Cardiac muscle cell (in vitro differentiated cells and primary cell): Measurements from ENCODE around the gene CCDC78. TPM values are rescaled to one million over a fixed set of nuclear protein-coding genes. Genes with fewer than 3 reads are reported as not detected.

Experiments used
- DNase-seq, 2 donors: peaks; one replicate each; pipeline versions ENCODE4 v3.0.0 to v3.0.0-alpha.2; 2010 to 2017; ENCODE audit warnings: low read depth in 1 of 2, low spot score in 1 of 2
- H3K27ac ChIP-seq: fragments of 200-600 bp; sonication (generic); 2 replicates; pipeline ENCODE4 v1.5.1; 2016
- H3K27me3 ChIP-seq: fragments of 200-600 bp; sonication (generic); 2 replicates; pipeline ENCODE4 v1.6.0; 2016; ENCODE audit warnings: control low read depth
- H3K36me3 ChIP-seq: fragments of 200-600 bp; sonication (generic); 2 replicates; pipeline ENCODE4 v1.5.1; 2016; ENCODE audit warnings: control low read depth
- H3K4me1 ChIP-seq: fragments of 200-600 bp; sonication (generic); 2 replicates; pipeline ENCODE4 v1.8.1; 2017; ENCODE audit warnings: low read depth, mild to moderate bottlenecking, mixed run types
- H3K4me3 ChIP-seq: fragments of 200-600 bp; sonication (generic); 2 replicates; pipeline ENCODE4 v1.5.1; 2016; ENCODE audit warnings: mild to moderate bottlenecking
- H3K9me3 ChIP-seq: fragments of 200-600 bp; sonication (generic); 2 replicates; pipeline ENCODE4 v1.5.1; 2017; ENCODE audit warnings: low read depth, mild to moderate bottlenecking, control low read depth
- polyA plus RNA-seq: library from polyadenylated mRNA; unstranded; fragments of >200 nt; fragmentation: Nextera tagmentation; extraction: Ambion mirVana; gene quantifications from 2 replicates; pipeline ENCODE4 v1.2.1, GENCODE V29; 2016
- total RNA-seq: library from RNA; depleted of rRNA; stranded (reverse); fragments of >200 nt; gene quantifications from 2 replicates; pipeline ENCODE4 v1.2.3, GENCODE V29; 2016
- TF ChIP-seq, protein P1 (sequence below): IDR thresholded peaks from 2 replicates; pipeline ENCODE4 v1.5.1; 2012; ENCODE audit warnings: low read depth, mild to moderate bottlenecking, low read length

Gene CCDC78
- total and polyA plus RNA-seq, 2 experiments from 2014 or later: 4.2 to 16.5 TPM

DNA sequence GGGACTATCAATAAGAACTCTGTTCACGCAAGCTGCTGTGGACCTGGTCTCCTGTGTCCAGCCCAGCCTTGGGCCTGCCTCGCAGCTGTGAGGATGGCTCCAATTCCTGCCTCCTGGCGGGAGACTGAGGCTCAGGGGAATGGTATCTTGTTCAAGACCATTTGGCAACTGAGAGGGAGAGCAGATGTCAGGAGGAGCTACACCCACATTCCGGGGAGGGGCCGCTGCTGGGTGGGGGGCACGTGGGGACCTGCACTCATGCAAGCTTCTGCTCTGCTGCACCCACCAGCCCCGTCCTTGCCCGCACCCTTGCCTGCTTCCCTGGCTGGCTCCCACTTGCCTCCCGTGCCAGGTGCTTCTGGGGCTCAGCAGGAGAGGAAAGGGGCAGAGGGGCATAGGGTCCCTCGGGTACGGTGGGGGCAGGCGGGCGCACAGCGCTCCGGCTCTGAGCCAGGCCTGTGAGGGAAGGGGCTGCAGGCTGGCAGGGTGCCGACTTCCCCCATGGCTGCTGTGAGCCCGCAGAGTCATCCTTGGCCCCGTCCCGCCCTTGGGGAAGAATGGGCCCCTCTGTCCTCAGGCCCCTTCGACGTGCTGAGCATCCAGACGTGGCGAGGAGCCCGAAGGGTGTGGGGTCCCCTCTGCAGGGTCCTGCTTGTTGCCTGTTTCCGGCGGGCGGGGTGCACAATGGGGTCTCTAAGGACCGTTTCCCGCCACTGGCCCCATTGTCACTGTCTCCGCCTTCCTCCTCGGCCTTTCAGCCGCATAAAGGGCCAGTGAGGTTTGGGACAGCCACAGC lies 8.6 kb downstream of the CCDC78 start:
- Histone ChIP-seq H3K27me3 (no peaks in the 10 kb centered on the region), H3K9me3 (no peaks in the 10 kb centered on the region), H3K4me1 (peaks cover 23% of the 10 kb centered on the region), H3K4me3 (no peak overlapping the region), H3K36me3 (no peaks in the 10 kb centered on the region), H3K27ac (no peak overlapping the region)
- TF ChIP-seq, protein P1, sequence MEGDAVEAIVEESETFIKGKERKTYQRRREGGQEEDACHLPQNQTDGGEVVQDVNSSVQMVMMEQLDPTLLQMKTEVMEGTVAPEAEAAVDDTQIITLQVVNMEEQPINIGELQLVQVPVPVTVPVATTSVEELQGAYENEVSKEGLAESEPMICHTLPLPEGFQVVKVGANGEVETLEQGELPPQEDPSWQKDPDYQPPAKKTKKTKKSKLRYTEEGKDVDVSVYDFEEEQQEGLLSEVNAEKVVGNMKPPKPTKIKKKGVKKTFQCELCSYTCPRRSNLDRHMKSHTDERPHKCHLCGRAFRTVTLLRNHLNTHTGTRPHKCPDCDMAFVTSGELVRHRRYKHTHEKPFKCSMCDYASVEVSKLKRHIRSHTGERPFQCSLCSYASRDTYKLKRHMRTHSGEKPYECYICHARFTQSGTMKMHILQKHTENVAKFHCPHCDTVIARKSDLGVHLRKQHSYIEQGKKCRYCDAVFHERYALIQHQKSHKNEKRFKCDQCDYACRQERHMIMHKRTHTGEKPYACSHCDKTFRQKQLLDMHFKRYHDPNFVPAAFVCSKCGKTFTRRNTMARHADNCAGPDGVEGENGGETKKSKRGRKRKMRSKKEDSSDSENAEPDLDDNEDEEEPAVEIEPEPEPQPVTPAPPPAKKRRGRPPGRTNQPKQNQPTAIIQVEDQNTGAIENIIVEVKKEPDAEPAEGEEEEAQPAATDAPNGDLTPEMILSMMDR: no peak
- DNase-seq: no peak

DNA sequence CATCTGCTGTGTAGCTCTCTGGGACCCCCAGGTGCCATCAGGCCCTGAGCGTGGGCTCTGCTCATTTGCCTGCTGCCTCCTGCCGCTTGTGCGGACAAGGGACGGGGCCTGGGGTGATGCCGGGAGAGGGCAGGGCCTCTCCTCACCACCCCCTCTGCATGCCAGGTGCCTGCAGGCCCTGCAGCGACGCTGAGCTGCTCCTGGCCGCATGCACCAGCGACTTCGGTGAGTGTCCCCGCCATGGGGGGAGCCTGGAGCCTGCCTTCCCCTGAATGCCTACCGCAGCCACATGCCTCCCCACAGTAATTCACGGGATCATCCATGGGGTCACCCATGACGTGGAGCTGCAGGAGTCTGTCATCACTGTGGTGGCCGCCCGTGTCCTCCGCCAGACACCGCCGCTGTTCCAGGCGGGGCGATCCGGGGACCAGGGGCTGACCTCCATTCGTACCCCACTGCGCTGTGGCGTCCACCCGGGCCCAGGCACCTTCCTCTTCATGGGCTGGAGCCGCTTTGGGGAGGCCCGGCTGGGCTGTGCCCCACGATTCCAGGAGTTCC lies 9.4 kb downstream of the CCDC78 start:
- peaks cover 23% of the 10 kb centered on the region for H3K4me1 ChIP-seq
- no peak for DNase-seq
- TF ChIP-seq, protein P1: no peak
- no peak overlapping the region for H3K27ac ChIP-seq
- H3K27me3 ChIP-seq: no peaks in the 10 kb centered on the region
- H3K4me3 ChIP-seq: no peak overlapping the region
- H3K9me3 ChIP-seq: no peaks in the 10 kb centered on the region
- H3K36me3 ChIP-seq: no peaks in the 10 kb centered on the region

DNA sequence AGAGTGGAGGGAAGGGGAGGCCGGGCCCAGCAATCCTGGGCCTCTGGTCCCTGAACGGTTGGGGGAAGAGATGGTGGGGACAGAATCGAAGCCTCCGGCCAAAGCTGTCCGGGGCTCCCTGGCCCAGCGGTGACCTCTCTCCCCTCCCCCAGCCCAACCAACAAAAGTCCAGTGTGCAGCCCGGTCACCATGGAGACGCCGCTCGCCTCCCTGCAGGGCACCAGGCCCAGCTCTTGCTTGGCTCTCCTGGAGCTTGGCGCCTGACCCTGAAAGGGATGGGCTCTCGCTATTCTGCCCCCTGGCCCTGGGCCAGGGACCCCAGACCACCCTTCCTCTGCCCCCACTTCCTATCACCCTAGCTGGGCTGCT lies 10.1 kb downstream of the CCDC78 start:
- DNase-seq: peak; percentile 80 to 82
- TF ChIP-seq, protein P1: no peak
- Histone ChIP-seq H3K36me3 (no peaks in the 10 kb centered on the region), H3K27me3 (no peaks in the 10 kb centered on the region), H3K9me3 (no peaks in the 10 kb centered on the region), H3K4me1 (peaks cover 19% of the 10 kb centered on the region), H3K27ac (no peak overlapping the region), H3K4me3 (peak overlapping the region; percentile 62)

DNA sequence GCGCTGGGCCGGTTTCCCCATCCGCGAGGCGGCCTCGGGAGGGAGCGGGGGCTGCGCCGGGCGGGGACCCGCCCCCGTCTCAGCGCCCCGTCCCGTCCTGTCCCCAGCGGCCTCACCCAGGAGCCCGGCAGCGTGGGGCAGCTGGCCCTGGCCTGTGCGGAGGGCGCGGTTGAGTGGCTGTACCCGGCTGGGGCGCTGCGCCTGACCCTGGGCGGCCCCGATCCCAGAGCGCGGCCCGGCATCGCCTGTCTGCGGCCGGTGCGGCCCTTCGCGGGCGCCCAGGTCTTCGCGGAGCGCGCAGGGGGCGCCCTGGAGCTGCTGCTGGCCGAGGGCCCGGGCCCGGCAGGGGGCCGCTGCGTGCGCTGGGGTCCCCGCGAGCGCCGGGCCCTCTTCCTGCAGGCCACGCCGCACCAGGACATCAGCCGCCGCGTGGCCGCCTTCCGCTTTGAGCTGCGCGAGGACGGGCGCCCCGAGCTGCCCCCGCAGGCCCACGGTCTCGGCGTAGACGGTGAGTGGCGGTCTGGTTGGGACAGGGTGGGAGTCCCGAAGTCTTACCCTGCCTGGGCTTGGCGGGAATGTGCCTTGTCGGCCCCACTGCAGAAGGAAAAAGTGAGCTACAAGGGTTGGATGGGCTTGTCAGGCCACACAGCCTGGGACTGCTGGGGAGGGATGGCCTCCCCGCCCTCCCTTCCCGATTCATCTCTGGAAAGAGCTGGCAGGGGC lies 10.6 kb downstream of the CCDC78 start:
- no peak overlapping the region for H3K27ac ChIP-seq
- DNase-seq: peak in 1 of 2 donors; percentile 79
- peak overlapping the region; percentile 62 for H3K4me3 ChIP-seq
- TF ChIP-seq, protein P1: peak; percentile 5
- peaks cover 22% of the 10 kb centered on the region for H3K4me1 ChIP-seq
- H3K36me3 ChIP-seq: no peaks in the 10 kb centered on the region
- H3K9me3 ChIP-seq: no peaks in the 10 kb centered on the region
- no peaks in the 10 kb centered on the region for H3K27me3 ChIP-seq

DNA sequence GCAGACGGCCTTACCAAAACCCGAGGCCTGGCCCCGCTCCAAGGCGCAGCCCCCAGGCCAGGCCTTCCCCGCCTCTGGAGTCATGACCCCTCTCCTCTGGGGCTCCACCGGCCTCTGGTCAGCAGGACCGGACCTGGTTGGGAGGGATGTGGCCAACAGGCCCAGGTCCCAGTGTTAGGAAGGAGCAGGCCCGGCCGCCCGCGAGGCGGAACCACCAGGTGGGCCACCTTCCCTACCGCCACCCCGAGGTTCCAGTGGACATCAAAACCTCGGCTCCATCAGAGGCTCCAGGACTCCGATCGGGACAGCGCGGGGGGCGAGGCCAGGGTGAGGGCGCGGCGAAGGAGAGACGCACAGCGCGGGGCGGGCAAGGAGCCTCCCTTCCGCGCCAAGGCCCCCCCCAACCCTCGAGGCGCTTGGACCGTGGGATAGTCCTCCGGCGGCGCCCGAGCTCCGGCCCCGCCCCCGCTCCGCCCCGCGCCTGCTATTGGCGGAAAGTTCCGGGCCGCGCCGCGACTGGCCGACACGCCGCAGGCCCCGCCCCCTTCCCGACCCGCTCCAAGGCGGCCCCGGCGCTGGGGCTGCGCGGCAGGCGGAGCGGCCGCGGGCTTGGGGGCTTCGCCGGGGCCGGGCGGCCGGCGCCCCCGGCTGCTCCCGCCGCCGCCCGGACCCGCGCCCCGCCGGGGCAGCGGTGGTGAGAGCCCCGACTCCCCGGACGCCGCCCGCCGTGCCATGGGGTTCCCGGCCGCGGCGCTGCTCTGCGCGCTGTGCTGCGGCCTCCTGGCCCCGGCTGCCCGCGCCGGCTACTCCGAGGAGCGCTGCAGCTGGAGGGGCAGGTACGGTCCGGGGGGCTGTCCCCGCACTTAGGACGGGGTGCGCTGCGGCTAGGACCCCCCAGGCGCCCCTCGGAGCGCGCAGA lies 11.4 kb downstream of the CCDC78 start, which contains the start of gene METRN:
TSS of gene METRN (plus strand) at position 561 of the 919 bp plus-strand sequence. CDS start at position 733, 172 bp downstream.
- no peaks in the 10 kb centered on the region for H3K36me3 ChIP-seq
- DNase-seq: peak; percentile 93 to 96
- no peaks in the 10 kb centered on the region for H3K9me3 ChIP-seq
- H3K4me1 ChIP-seq: peaks cover 27% of the 10 kb centered on the region
- H3K27me3 ChIP-seq: no peaks in the 10 kb centered on the region
- TF ChIP-seq, protein P1: no peak
- peak within 1 kb of the TSS; percentile 62 for H3K4me3 ChIP-seq
- no peak within 1 kb of the TSS for H3K27ac ChIP-seq
